Neural progenitor cell (in vitro differentiated cells): Measurements from ENCODE around the gene RMI1. TPM values are rescaled to one million over a fixed set of nuclear protein-coding genes. Genes with fewer than 3 reads are reported as not detected.

Experiments
- DNase-seq: peaks from one replicate; pipeline ENCODE4 v3.0.0-alpha.2; 2016; ENCODE audit warnings: low spot score
- H2AFZ ChIP-seq: fragments of 200-600 bp; sonication (generic); replicated peaks from 2 replicates; pipeline ENCODE4 v1.6.1; 2016; ENCODE audit warnings: antibody characterized with exemption
- H3F3A ChIP-seq: fragments of 200-600 bp; sonication (generic); 2 replicates; pipeline ENCODE4 v1.6.1; 2016; ENCODE audit warnings: antibody characterized with exemption, low read depth
- H3K27ac ChIP-seq: fragments of 200-600 bp; sonication (generic); 2 replicates; pipeline ENCODE4 v1.5.1; 2016; ENCODE audit warnings: mild to moderate bottlenecking
- H3K27me3 ChIP-seq: fragments of 200-600 bp; sonication (generic); 2 replicates; pipeline ENCODE4 v1.6.1; 2016; ENCODE audit warnings: mild to moderate bottlenecking, moderate library complexity
- H3K36me3 ChIP-seq: fragments of 200-600 bp; sonication (generic); 2 replicates; pipeline ENCODE4 v1.5.1; 2016
- H3K4me1 ChIP-seq: fragments of 200-600 bp; sonication (generic); 2 replicates; pipeline ENCODE4 v1.6.1; 2016; ENCODE audit warnings: mixed run types
- H3K4me2 ChIP-seq: fragments of 200-600 bp; sonication (generic); 2 replicates; pipeline ENCODE4 v1.6.1; 2016
- H3K4me3 ChIP-seq: fragments of 200-600 bp; sonication (generic); 2 replicates; pipeline ENCODE4 v1.5.1; 2016
- H3K79me2 ChIP-seq: fragments of 200-600 bp; sonication (generic); 2 replicates; pipeline ENCODE4 v1.6.1; 2016; ENCODE audit warnings: low read depth
- H3K9ac ChIP-seq: fragments of 200-600 bp; sonication (generic); 2 replicates; pipeline ENCODE4 v1.6.1; 2016
- H3K9me3 ChIP-seq: fragments of 200-600 bp; sonication (generic); 2 replicates; pipeline ENCODE4 v1.5.1; 2016; ENCODE audit warnings: low read depth
- H4K20me1 ChIP-seq: fragments of 200-600 bp; sonication (generic); 2 replicates; pipeline ENCODE4 v1.6.1; 2016; ENCODE audit warnings: low read depth
- H3K27ac Mint-ChIP-seq: 3 replicates; pipeline ENCODE4 v1.8.0; 2021; ENCODE audit warnings: mixed read lengths
- H3K27me3 Mint-ChIP-seq: 2 replicates; pipeline ENCODE4 v1.8.0; 2022; ENCODE audit warnings: low read depth, mild to moderate bottlenecking, inconsistent platforms, moderate library complexity, mixed read lengths; ENCODE audit not compliant: insufficient read depth
- H3K36me3 Mint-ChIP-seq: 3 replicates; pipeline ENCODE4 v1.8.0; 2021; ENCODE audit warnings: mixed read lengths
- H3K4me1 Mint-ChIP-seq: 3 replicates; pipeline ENCODE4 v1.8.0; 2021; ENCODE audit warnings: mixed read lengths
- H3K4me3 Mint-ChIP-seq: 3 replicates; pipeline ENCODE4 v1.8.0; 2021; ENCODE audit warnings: mild to moderate bottlenecking, moderate library complexity, mixed read lengths
- H3K9me3 Mint-ChIP-seq: 3 replicates; pipeline ENCODE4 v1.8.0; 2020; ENCODE audit warnings: mixed read lengths
- EZH2 ChIP-seq: fragments of 200-600 bp; sonication (generic); IDR thresholded peaks from 2 replicates; pipeline ENCODE4 v1.6.1; 2017; ENCODE audit warnings: antibody characterized with exemption, mild to moderate bottlenecking, moderate library complexity
- EZH2phosphoT487 ChIP-seq: fragments of 200-600 bp; sonication (generic); IDR thresholded peaks from 2 replicates; pipeline ENCODE4 v1.6.1; 2017; ENCODE audit warnings: antibody characterized with exemption
- total RNA-seq: library from RNA; depleted of rRNA; stranded (reverse); fragments of >200 nt; gene quantifications from 2 replicates; pipeline ENCODE4 v1.2.3, GENCODE V29; 2015; ENCODE audit warnings: low replicate concordance
- TF ChIP-seq, protein P1 (sequence below): fragments of 200-600 bp; sonication (generic); IDR thresholded peaks from 2 replicates; pipeline ENCODE4 v1.5.1; 2017; ENCODE audit warnings: antibody characterized with exemption, mild to moderate bottlenecking

The RMI1 gene
- total RNA-seq, 1 donor from 2014 or later, result 35.7 TPM

DNA sequence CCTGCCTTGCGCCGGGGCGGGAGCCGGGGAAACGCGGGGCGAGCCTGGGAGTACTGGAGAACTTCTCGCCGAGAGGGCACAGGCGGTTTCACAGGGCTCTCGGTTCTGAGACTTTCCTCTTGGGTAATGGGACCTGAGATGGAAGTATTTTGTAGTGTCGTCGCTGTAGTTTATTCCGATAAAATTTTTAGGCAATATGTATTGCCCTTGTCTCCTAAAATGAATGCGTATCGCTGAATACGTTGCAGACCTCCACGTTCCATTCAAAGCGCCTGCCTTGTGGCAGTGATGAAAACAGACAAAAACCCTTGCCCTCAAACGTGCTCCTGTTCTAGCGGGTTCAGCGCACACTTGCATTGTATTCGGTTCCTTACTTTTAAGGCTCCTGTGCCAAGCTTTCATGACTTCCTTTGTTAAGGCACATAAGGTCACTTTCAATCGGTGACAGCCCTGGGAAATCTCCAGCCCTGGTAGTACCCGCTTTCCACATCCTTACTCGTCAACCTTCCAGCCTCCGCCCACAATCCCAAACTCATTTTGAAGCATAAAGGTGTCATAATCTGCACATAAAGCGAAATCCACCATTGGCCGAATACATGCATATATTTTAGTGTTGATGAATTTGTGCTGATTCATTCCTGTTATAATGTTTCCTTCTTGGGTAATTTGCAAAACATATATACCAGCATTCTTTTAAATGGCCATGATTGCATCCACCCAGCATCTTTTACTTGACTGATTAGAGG lies 694 bp downstream of the RMI1 start:
- peaks cover 10% of the 10 kb centered on the region for H3K27me3 Mint-ChIP-seq
- DNase-seq, result peak; percentile 53
- peaks cover 59% of the 10 kb centered on the region for H4K20me1 ChIP-seq
- H3K9me3 Mint-ChIP-seq, result no peaks in the 10 kb centered on the region
- H3F3A ChIP-seq, result peaks cover 16% of the 10 kb centered on the region
- peaks cover 34% of the 10 kb centered on the region for H3K4me1 Mint-ChIP-seq
- H3K4me2 ChIP-seq, result peak overlapping the region; percentile 94
- peaks cover 30% of the 10 kb centered on the region for H3K4me1 ChIP-seq
- H3K79me2 ChIP-seq, result peaks cover 94% of the 10 kb centered on the region
- peak overlapping the region; percentile 78 for H2AFZ ChIP-seq
- H3K36me3 Mint-ChIP-seq, result peaks cover 18% of the 10 kb centered on the region
- peak overlapping the region; percentile 99 for H3K9ac ChIP-seq
- no peaks in the 10 kb centered on the region for H3K27me3 ChIP-seq
- H3K9me3 ChIP-seq, result no peaks in the 10 kb centered on the region
- no peak for TF ChIP-seq EZH2
- TF ChIP-seq, protein P1, sequence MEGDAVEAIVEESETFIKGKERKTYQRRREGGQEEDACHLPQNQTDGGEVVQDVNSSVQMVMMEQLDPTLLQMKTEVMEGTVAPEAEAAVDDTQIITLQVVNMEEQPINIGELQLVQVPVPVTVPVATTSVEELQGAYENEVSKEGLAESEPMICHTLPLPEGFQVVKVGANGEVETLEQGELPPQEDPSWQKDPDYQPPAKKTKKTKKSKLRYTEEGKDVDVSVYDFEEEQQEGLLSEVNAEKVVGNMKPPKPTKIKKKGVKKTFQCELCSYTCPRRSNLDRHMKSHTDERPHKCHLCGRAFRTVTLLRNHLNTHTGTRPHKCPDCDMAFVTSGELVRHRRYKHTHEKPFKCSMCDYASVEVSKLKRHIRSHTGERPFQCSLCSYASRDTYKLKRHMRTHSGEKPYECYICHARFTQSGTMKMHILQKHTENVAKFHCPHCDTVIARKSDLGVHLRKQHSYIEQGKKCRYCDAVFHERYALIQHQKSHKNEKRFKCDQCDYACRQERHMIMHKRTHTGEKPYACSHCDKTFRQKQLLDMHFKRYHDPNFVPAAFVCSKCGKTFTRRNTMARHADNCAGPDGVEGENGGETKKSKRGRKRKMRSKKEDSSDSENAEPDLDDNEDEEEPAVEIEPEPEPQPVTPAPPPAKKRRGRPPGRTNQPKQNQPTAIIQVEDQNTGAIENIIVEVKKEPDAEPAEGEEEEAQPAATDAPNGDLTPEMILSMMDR, result no peak
- no peak for TF ChIP-seq EZH2phosphoT487
- peak overlapping the region; percentile 89 for H3K27ac ChIP-seq
- H3K4me3 ChIP-seq, result peak overlapping the region; percentile 94
- peak overlapping the region; percentile 97 for H3K4me3 Mint-ChIP-seq
- H3K36me3 ChIP-seq, result peaks cover 17% of the 10 kb centered on the region
- peak overlapping the region; percentile 68 for H3K27ac Mint-ChIP-seq

DNA sequence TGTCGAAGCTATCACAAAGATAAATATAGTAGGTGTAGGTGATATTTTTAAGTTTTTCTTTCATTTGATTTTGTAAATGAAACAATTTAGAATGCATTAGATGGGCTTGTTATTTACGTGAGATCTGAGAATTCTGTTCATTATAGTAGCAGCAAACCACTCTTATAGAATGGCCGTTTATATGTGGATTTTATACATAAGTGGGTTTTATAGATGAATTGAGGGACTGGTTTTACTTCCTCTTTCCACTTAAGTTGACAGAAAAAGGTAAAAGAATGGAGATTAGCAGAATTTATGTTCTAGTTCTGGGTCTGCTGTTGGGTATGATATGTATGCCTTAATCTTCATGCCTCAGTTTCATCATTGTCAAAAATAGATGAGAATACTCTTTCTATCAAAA lies 5.6 kb downstream of the RMI1 start:
- H3K9me3 ChIP-seq, result no peaks in the 10 kb centered on the region
- no peak overlapping the region for H3K4me3 ChIP-seq
- H3K9ac ChIP-seq, result no peak overlapping the region
- Mint-ChIP-seq H3K27ac (no peak overlapping the region), H3K4me1 (peaks cover 30% of the 10 kb centered on the region), H3K9me3 (peaks cover 2% of the 10 kb centered on the region), H3K4me3 (no peak overlapping the region), H3K27me3 (peaks cover 5% of the 10 kb centered on the region), H3K36me3 (peaks cover 30% of the 10 kb centered on the region)
- H2AFZ ChIP-seq, result no peak overlapping the region
- peaks cover 100% of the 10 kb centered on the region for H3K79me2 ChIP-seq
- DNase-seq, result no peak
- peaks cover 14% of the 10 kb centered on the region for H3K4me1 ChIP-seq
- no peaks in the 10 kb centered on the region for H3K27me3 ChIP-seq
- no peak overlapping the region for H3K4me2 ChIP-seq
- no peak overlapping the region for H3K27ac ChIP-seq
- peaks cover 45% of the 10 kb centered on the region for H4K20me1 ChIP-seq
- peaks cover 11% of the 10 kb centered on the region for H3K36me3 ChIP-seq
- no peaks in the 10 kb centered on the region for H3F3A ChIP-seq
- TF ChIP-seq EZH2, result no peak
- TF ChIP-seq, protein P1, result no peak
- TF ChIP-seq EZH2phosphoT487, result no peak

DNA sequence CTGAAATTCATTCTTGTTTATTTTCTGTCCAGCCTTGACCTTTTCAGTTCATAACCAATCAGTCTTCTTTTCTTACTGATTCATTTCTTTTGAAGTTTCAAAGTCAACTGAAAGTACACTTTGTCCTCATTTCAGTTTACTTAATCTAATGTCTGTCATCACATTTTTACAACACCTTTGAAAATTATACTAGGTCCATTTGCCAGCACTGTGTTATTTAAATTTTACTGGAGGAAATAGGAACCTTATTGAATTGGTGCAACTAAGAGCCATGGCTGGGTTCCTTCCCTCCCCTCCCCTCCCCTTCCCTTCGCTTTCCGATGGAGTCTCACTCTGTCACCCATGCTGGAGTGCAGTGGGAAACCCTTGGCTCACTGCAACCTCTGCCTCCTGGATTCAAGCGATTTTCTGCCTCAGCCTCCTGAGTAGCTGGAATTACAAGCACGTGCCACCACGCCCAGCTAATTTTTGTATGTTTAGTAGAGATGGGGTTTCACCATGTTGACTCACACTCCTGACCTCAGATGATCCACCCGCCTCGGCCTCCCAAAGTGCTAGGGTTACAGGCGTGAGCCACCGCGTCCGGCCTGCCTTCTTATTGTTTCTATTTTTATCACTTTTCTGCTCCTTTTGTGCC lies 6.3 kb downstream of the RMI1 start:
- H3K4me3 ChIP-seq, result no peak overlapping the region
- Mint-ChIP-seq H3K4me3 (no peak overlapping the region), H3K27me3 (no peaks in the 10 kb centered on the region), H3K36me3 (peaks cover 34% of the 10 kb centered on the region), H3K4me1 (peaks cover 27% of the 10 kb centered on the region), H3K27ac (no peak overlapping the region), H3K9me3 (peaks cover 2% of the 10 kb centered on the region)
- H3K4me1 ChIP-seq, result peaks cover 14% of the 10 kb centered on the region
- H3K9me3 ChIP-seq, result no peaks in the 10 kb centered on the region
- no peak overlapping the region for H3K27ac ChIP-seq
- no peak for DNase-seq
- H2AFZ ChIP-seq, result no peak overlapping the region
- no peaks in the 10 kb centered on the region for H3F3A ChIP-seq
- peaks cover 100% of the 10 kb centered on the region for H3K79me2 ChIP-seq
- no peaks in the 10 kb centered on the region for H3K27me3 ChIP-seq
- TF ChIP-seq, protein P1, result no peak
- TF ChIP-seq EZH2, result no peak
- no peak for TF ChIP-seq EZH2phosphoT487
- peaks cover 41% of the 10 kb centered on the region for H4K20me1 ChIP-seq
- H3K36me3 ChIP-seq, result peaks cover 11% of the 10 kb centered on the region
- no peak overlapping the region for H3K9ac ChIP-seq
- H3K4me2 ChIP-seq, result no peak overlapping the region
